ENCODE data around the gene PWWP3B.
"Not testable (repeated sequence)": the region's sequence is repeated elsewhere in the genome, so short reads cannot be mapped to it uniquely, and the experiment has no call there.

Gene PWWP3B

DNA sequence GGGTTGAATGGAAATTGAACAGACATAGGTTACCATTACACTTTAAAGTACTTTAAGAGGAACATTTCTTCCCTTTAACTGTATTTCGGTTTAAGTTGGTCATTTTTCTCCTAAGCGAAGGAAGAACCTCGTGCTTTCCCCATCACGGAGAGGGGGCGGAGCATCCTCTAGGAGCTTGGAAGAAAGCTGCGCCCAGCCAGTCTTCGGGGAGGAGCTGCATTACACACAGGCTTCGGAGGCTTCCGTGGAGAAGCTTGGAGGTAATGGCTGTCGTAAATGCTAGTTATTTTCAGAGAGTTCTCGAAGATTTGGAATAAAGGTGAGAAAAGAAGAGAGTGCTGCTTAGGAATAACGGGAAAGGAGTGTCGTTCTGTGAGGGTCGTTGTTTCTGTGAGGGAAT, at the start of gene PWWP3B:
Gene PWWP3B, plus strand, starts transcription at position 199 of the 400 bp plus-strand sequence. CDS start 37,128 bp downstream, outside the sequence.
- no peak for FAIRE-seq

- FAIRE-seq: no peak
These were observed 29.1 kb upstream of the PWWP3B start for GRCh38 chrX:106139048-106139447.

DNA sequence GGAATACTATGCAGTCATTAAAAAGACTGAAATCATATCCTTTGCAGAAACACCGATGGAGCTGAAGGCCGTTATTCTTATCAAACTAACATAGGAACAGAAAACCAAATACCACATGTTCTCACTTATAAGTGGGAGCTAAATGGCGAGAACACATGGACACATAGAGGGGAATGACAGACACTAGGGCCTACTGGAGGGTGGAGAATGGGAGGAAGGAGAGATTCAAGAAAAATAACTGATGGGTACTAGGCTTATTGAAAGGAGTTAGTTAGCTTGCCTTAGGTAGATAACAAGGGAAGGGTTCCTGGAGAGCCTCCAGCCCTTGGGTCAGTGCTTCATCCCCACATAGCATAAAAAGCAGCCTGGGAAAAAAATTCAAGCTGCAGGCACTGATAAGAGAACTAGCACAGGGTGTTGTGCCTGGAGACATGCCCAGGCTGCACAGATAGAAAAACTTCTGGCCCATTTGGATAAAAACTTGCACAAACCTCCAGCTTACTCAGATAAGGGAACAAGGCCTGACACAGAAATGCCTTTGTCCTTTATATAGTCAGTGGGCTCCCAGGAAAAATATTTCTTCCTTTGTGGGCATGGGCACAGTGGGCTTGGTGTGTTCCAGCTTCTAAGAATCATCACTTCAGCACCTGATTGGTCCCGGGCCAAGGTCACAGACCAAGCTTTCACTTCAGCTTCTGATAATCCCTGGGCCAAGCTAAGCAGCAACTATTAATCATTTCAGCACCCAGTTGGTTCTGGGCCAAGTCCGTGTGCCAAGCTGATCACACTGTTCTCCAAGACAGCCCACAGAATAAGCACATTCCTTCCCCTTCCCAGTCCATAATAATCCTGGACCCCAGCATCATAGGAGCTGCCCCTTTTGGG, 23.1 kb upstream of the PWWP3B start:
- no peak for FAIRE-seq

GRCh38 chrX:106150701-106151100, 17.4 kb upstream of the PWWP3B start:
- no peak for FAIRE-seq

DNA sequence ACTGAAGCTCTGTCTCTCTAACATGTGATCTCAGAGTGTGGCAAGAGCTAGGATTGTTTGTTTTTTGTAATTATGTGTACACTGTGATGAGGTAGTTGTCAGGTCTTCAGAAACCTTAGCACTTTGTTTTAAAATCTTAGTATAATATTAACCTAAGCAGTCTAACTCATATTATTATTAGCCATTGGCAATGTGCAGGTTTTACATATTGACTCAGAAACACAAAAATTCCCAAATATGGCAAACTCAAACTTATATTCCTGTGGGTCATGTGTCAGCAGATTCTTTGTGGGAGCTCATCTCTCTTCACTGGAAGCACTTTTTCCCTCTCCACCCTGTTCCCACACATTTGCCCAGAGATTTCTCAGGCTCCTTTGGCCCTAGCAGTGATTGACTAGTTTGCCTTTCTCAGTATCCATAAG, 8.2 kb upstream of the PWWP3B start:
- no peak for FAIRE-seq

DNA sequence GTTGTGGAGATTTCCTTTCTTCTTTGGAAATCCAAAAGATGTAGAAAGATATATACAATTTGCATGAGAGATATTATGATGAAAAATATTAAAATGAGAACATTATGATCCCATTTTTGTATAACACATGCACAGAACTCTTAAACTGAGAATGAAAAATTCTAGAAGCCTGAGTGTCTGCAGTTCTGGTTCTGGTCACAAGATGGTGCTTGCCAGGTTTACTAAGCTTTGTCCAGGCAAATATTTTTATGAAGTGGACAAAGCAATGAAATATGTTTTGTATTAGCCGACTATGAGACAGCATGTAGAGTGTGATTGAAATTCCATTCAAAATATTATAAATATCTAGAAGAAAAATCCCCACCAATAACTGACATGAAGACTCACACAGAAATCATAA, 2.2 kb downstream of the PWWP3B start:
- FAIRE-seq: no peak

DNA sequence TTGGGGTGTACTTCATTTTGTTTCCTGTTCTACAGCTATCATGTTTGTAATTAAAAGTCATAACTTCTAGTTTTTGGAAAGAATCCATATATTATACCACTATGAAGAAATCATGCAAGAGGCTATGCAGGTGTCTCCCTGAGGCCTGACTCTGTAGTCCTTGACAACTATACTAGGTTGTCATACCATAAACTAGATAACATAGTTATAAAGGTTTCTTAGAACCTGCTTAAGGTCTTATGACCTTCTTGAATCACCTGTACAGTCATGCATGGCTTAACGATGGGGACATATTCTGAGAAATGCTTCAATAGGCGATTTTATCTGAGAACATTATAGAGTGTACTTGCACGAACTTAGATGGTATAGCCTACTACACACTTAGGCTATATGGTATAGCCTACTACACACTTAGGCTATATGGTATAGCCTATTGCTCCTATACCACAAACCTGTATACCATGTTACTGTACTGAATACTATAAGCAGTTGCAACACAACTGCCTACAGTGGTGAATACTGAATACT, 3.3 kb downstream of the PWWP3B start:
- no peak for FAIRE-seq

- FAIRE-seq: no peak
These were observed 9.2 kb downstream of the PWWP3B start for GRCh38 chrX:106177106-106177981.

GRCh38 chrX:106177982-106178321, 9.8 kb downstream of the PWWP3B start:
- no peak for FAIRE-seq

- FAIRE-seq: no peak
These were observed 10.7 kb downstream of the PWWP3B start for GRCh38 chrX:106178826-106179225.

DNA sequence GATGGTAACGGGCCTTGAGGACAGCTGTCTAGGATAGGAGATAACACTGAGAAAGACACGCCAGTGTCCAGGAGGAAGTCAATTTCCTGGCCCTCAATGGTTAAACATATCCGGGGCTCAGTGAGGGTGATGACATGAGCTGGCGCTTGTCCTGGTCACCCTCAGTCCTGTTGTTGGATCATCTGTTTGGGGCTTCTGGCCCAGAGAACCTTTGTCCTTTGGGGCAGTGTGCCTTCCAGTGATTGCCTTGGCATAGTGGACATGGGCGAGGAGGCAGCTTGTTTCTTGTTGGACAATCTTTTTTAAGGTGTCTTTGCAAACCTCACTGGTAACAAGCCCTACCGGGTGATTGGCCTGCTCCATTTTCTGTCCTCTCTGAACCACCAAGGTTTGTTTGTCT, 15.6 kb downstream of the PWWP3B start:
- FAIRE-seq: not testable (repeated sequence)

- FAIRE-seq: no peak
These were observed 33.5 kb downstream of the PWWP3B start for GRCh38 chrX:106201502-106202178.

DNA sequence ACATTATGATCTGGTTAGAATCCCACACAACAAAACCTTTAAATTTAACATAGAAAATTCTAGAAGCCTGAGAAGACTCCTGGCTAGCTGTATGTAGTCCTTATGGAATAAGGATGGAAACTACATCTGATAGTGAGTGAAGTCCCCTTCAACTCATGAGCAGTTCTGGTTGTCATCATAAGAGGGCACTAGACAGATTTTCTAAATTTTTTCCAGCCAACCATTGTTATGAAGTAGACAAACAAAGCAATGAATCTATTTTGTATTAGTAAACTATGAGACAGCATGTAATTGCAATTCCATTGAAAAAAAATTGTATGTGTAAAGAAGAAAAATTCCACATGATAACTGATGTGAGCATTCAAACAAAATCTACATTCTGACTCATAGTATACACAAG, 35.2 kb downstream of the PWWP3B start:
- FAIRE-seq: no peak

GRCh38 chrX:106208154-106208553, 40.0 kb downstream of the PWWP3B start:
- no peak for FAIRE-seq
